ENCODE data around the gene FEZ2. TPM values are rescaled to one million over a fixed set of nuclear protein-coding genes. Genes with fewer than 3 reads are reported as not detected.

The FEZ2 gene
- total RNA-seq, 1 experiment from 2014 or later, result 52.6 TPM

GRCh38 chr2:36523153-36523552 is 74.8 kb downstream of the FEZ2 start:
- H3K27ac ChIP-seq (ENCODE audit: low read length), result no peak overlapping the region
- H3K4me3 ChIP-seq (ENCODE audit: low read length), result no peak overlapping the region
- BruUV-seq (replicated peaks), result no TSS peak
- H2AFZ ChIP-seq (ENCODE audit: low read length), result no peak overlapping the region
- intact Hi-C loops (cut with micrococcal nuclease), result no loop called here
- DNase-seq (no peak), ATAC-seq (no peak)
- H3K36me3 ChIP-seq (ENCODE audit: low read depth, low read length), result peaks cover 45% of the 10 kb centered on the region
- POLR2A ChIA-PET (ENCODE audit: unreplicated experiment), result interaction anchor here (0.5 kb wide), 1 partner anchor 157 kb away, joined by 4 read pairs; no protein-coding TSS in a partner anchor
- no peaks in the 10 kb centered on the region for H4K20me1 ChIP-seq (ENCODE audit: low read length)
- no peaks in the 10 kb centered on the region for H3K79me2 ChIP-seq (ENCODE audit: low read length)
- no peaks in the 10 kb centered on the region for H3K9me2 ChIP-seq (replicated peaks; ENCODE audit: low read length)
- no peaks in the 10 kb centered on the region for H3F3A ChIP-seq (ENCODE audit: low read length, unreplicated experiment)
- CTCF ChIA-PET, result no interaction called here
- H3K4me1 ChIP-seq (ENCODE audit: insufficient read depth, low read length), result no peaks in the 10 kb centered on the region
- H3K27me3 ChIP-seq (ENCODE audit: low read length), result no peaks in the 10 kb centered on the region
- no peaks in the 10 kb centered on the region for H3K9me3 ChIP-seq (ENCODE audit: low read length)
- H3K9ac ChIP-seq (ENCODE audit: low read length), result no peak overlapping the region
- TF ChIP-seq EZH2 (IDR thresholded peaks at IDR 0.05; ENCODE audit: low read length, unreplicated experiment) (no peak), CTCF (conservative IDR thresholded peaks at IDR 0.05; ENCODE audit: low read depth, low read length) (no peak), EZH2phosphoT487 (IDR thresholded peaks at IDR 0.05; ENCODE audit: borderline replicate concordance, low read length) (no peak)
- H3K4me2 ChIP-seq (ENCODE audit: low read length), result no peak overlapping the region

- ATAC-seq, result no peak
- CTCF ChIA-PET, result no interaction called here
These were observed 77.5 kb downstream of the FEZ2 start for GRCh38 chr2:36520431-36520830.

More at GRCh38 chr2:36520431-36520830, 77.5 kb downstream of the FEZ2 start:
- intact Hi-C loops (cut with micrococcal nuclease), result no loop called here
- Histone ChIP-seq H3K9me2 (replicated peaks; ENCODE audit: low read length) (no peaks in the 10 kb centered on the region), H3K4me3 (ENCODE audit: low read length) (no peak overlapping the region), H3K36me3 (ENCODE audit: low read depth, low read length) (peaks cover 70% of the 10 kb centered on the region), H3K4me1 (ENCODE audit: insufficient read depth, low read length) (no peaks in the 10 kb centered on the region), H3K27me3 (ENCODE audit: low read length) (no peaks in the 10 kb centered on the region), H3K9me3 (ENCODE audit: low read length) (no peaks in the 10 kb centered on the region), H3K27ac (ENCODE audit: low read length) (no peak overlapping the region), H2AFZ (ENCODE audit: low read length) (no peak overlapping the region), H3K4me2 (ENCODE audit: low read length) (no peak overlapping the region), H3K79me2 (ENCODE audit: low read length) (no peaks in the 10 kb centered on the region), H3F3A (ENCODE audit: low read length, unreplicated experiment) (no peaks in the 10 kb centered on the region), H4K20me1 (ENCODE audit: low read length) (no peaks in the 10 kb centered on the region), H3K9ac (ENCODE audit: low read length) (no peak overlapping the region)
- POLR2A ChIA-PET (ENCODE audit: unreplicated experiment), result no interaction called here
- DNase-seq, result no peak
- BruUV-seq (replicated peaks), result no TSS peak
- TF ChIP-seq EZH2 (IDR thresholded peaks at IDR 0.05; ENCODE audit: low read length, unreplicated experiment) (no peak), EZH2phosphoT487 (IDR thresholded peaks at IDR 0.05; ENCODE audit: borderline replicate concordance, low read length) (no peak), CTCF (conservative IDR thresholded peaks at IDR 0.05; ENCODE audit: low read depth, low read length) (no peak)
